OCI-LY1 (cell line): Measurements from ENCODE around the gene DPM3.

ENCODE experiments used
- CTCF ChIP-seq: fragments of 200-600 bp; sonication (generic), shearing (Covaris generic); IDR thresholded peaks from 2 replicates; pipeline ENCODE4 v1.5.1; 2017; ENCODE audit warnings: mild to moderate bottlenecking, antibody characterized with exemption, low read length, moderate library complexity, mixed read lengths
- EZH2 ChIP-seq: fragments of 200-600 bp; sonication (generic), shearing (Covaris generic); IDR thresholded peaks from 2 replicates; pipeline ENCODE4 v1.8.0; 2017; ENCODE audit warnings: borderline replicate concordance, mixed run types, mild to moderate bottlenecking, antibody characterized with exemption, low read length, moderate library complexity, mixed read lengths

- TF ChIP-seq CTCF (no peak), EZH2 (no peak)
These were observed 4.8 kb downstream of the DPM3 start, which contains the start of gene SLC50A1 for GRCh38 chr1:155135415-155136028.
